ENCODE measurements around the gene INPPL1. TPM values are rescaled to one million over a fixed set of nuclear protein-coding genes. Genes with fewer than 3 reads are reported as not detected.

INPPL1 gene
- total and polyA plus RNA-seq, 2 of the 13 experiments (the other 11 are each of a cell fraction or from before 2014, with no cell fraction given), result 29.1 to 66.9 TPM

- TF ChIP-seq FOXP4 (CRISPR knock-in tag; IDR thresholded peaks at IDR 0.05) (no peak), NFAT5 (CRISPR knock-in tag; IDR thresholded peaks at IDR 0.05) (no peak), REL (CRISPR knock-in tag; conservative IDR thresholded peaks at IDR 0.05) (no peak), DBP (CRISPR knock-in tag; IDR thresholded peaks at IDR 0.05; ENCODE audit: not compliant biosample characterization) (no peak)
These were observed 8.6 kb downstream of the INPPL1 start (continued) for GRCh38 chr11:72233056-72233772.
